GM12801 (cell line): ENCODE data around the gene MICOS13.

Experiments
- TF ChIP-seq, protein P1 (sequence below): IDR thresholded peaks from one replicate; pipeline ENCODE4 v1.5.1; 2011; ENCODE audit warnings: control low read depth; ENCODE audit not compliant: insufficient read length; ENCODE audit errors: extremely low read depth

The MICOS13 gene

GRCh38 chr19:5678071-5678718 lies 2.1 kb downstream of the MICOS13 start:
- TF ChIP-seq, protein P1, sequence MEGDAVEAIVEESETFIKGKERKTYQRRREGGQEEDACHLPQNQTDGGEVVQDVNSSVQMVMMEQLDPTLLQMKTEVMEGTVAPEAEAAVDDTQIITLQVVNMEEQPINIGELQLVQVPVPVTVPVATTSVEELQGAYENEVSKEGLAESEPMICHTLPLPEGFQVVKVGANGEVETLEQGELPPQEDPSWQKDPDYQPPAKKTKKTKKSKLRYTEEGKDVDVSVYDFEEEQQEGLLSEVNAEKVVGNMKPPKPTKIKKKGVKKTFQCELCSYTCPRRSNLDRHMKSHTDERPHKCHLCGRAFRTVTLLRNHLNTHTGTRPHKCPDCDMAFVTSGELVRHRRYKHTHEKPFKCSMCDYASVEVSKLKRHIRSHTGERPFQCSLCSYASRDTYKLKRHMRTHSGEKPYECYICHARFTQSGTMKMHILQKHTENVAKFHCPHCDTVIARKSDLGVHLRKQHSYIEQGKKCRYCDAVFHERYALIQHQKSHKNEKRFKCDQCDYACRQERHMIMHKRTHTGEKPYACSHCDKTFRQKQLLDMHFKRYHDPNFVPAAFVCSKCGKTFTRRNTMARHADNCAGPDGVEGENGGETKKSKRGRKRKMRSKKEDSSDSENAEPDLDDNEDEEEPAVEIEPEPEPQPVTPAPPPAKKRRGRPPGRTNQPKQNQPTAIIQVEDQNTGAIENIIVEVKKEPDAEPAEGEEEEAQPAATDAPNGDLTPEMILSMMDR, result no peak

DNA sequence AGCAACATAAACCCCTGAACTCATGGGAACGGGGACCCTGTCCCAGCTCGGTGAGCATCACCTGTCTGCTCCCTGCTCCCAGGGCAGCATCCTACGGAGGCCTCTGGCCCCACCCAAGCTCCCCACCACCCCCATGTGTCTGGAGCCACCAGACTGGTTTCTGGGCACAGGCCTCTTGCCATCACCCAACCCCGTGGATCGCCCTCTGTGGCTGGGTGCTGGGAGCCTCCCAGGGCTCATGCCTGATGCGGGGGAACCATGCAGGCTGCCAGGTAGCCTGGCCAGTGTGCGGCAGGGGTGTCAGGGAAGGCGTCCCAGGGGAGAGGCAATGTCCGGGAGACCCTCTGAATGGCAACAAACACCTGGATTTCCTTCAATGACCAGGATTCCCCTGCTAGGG lies 2.7 kb downstream of the MICOS13 start:
- TF ChIP-seq, protein P1, result no peak

DNA sequence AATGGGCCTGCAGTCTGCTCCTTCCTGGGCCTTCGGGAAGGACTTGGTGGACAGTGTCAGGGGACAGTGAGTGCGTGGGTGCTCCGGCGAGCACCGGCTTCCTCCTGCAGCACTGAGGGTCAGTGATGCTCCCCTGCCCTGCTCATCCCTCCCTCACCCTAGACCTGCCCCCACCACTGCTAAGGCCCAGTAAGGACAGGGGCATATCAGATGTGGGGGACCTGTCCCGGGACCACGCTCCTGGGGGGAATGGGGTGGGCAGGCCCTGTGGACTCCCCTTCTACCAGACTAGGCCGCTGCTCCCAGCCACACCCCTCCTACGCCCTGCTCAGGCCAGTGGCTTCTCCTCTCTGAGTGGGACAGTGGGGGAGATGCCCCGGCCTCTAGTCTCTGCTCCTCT lies 3.2 kb downstream of the MICOS13 start:
- TF ChIP-seq, protein P1, result no peak

DNA sequence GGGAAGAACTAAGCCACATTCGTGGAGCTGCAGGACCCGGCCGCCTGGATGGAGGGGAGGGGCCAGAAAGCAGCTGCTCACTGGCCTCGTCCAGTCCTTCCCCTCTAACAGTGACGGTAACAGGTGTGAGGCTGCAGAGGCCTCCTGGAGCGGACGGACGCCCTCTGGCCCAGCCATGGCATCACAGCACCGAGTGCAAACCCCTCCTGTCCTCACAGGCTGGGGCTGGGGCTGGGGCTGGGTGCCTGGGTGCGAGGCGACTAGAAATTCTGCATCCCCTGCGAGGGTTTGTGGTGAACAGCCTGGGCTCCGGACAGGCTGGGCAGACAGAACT lies 3.6 kb downstream of the MICOS13 start:
- TF ChIP-seq, protein P1, result no peak

- TF ChIP-seq, protein P1, result no peak
These were observed 4.1 kb downstream of the MICOS13 start for GRCh38 chr19:5676105-5676771.

DNA sequence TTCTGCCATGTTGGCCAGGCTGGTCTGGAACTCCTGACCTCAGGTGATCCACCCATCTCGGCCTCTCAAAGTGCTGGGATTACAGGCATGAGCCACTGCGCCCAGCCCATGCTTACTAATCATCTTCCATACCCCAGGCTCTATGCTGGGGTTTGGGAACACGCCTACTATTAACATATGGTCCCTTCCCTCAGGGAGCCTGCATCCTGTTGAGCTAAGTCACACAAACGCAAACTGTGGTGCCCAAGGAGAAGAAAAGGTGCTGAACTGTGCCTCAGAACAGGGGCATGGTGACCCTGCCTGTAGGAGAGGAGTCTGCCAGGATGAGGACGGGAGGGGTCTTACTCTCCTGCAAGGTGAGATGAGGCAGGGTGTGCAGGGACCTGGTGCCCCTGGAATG lies 5.6 kb downstream of the MICOS13 start:
- TF ChIP-seq, protein P1, result no peak

DNA sequence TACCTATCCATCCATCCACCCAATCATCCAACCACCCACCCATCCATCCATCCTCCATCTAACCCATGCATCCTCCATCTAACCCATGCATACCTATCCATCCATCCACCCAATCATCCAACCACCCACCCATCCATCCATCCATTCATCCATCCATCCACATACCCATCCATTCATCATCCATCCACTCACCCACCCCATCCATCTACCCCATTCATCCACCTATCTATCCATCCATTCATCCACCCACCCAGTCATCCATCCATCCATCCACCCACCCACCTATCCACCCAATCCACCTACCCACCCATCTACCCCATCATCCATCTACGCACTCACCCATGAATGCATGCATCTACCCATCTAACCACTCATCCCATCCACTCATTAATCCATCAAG lies 6.6 kb downstream of the MICOS13 start:
- TF ChIP-seq, protein P1, result no peak
